PFSK-1 (cell line): ENCODE measurements around the gene PHYHIPL.

Source experiments
- TAF1 ChIP-seq: IDR thresholded peaks from 2 replicates; pipeline ENCODE4 v1.6.1; 2012; ENCODE audit warnings: low read length, control low read depth, borderline replicate concordance; ENCODE audit not compliant: insufficient read depth
- TF ChIP-seq, protein P1 (sequence below), 2 experiments: IDR thresholded peaks; 2 replicates each; pipeline versions ENCODE4 v1.6.1 to v1.8.0; 2011 to 2012; ENCODE audit warnings: low read depth in 2 of 2, low read length in 2 of 2, control low read depth in 1 of 2, inconsistent platforms in 1 of 2, mild to moderate bottlenecking in 1 of 2, moderate library complexity in 1 of 2; ENCODE audit not compliant: insufficient read depth in 1 of 2

DNA sequence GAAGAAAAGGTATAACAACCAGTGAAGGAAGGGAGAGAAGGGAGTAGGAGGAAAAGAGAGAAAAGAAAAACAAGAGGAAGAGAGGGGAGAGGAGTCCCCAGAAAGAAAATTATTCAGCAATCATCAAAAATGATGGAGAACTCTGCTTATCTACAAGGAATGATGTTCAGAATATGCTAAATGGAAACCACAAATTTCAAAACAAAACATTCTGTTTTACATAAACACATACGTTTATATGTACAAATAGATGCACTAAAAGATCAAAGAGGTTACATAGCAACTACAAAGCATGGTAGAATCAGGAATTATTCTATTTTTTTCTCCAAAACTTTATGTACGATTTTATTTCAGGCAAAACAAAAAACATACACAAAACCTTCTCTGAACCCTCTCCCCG, 94.0 kb downstream of the PHYHIPL start:
- TF ChIP-seq, protein P1, sequence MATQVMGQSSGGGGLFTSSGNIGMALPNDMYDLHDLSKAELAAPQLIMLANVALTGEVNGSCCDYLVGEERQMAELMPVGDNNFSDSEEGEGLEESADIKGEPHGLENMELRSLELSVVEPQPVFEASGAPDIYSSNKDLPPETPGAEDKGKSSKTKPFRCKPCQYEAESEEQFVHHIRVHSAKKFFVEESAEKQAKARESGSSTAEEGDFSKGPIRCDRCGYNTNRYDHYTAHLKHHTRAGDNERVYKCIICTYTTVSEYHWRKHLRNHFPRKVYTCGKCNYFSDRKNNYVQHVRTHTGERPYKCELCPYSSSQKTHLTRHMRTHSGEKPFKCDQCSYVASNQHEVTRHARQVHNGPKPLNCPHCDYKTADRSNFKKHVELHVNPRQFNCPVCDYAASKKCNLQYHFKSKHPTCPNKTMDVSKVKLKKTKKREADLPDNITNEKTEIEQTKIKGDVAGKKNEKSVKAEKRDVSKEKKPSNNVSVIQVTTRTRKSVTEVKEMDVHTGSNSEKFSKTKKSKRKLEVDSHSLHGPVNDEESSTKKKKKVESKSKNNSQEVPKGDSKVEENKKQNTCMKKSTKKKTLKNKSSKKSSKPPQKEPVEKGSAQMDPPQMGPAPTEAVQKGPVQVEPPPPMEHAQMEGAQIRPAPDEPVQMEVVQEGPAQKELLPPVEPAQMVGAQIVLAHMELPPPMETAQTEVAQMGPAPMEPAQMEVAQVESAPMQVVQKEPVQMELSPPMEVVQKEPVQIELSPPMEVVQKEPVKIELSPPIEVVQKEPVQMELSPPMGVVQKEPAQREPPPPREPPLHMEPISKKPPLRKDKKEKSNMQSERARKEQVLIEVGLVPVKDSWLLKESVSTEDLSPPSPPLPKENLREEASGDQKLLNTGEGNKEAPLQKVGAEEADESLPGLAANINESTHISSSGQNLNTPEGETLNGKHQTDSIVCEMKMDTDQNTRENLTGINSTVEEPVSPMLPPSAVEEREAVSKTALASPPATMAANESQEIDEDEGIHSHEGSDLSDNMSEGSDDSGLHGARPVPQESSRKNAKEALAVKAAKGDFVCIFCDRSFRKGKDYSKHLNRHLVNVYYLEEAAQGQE (IDR thresholded peaks at IDR 0.05; ENCODE audit: insufficient read depth in 1 of 2, low read depth in 2 of 2, low read length in 2 of 2) = no peak
- no peak for TF ChIP-seq TAF1
